ENCODE data around the gene SNURF.

GRCh38 chr15:24957691-24958090, 2.9 kb downstream of the SNURF start:
- no peak for TF ChIP-seq EZH2 (IDR thresholded peaks at IDR 0.05; ENCODE audit: borderline replicate concordance, low read depth, low read length)
- no peak for TF ChIP-seq THRA (IDR thresholded peaks at IDR 0.05)
- no peak for TF ChIP-seq ZNF121 (CRISPR knock-in tag; conservative IDR thresholded peaks at IDR 0.05)
- TF ChIP-seq BHLHE40 (IDR thresholded peaks at IDR 0.05; ENCODE audit: low read length), result no peak
- TF ChIP-seq CTBP1 (IDR thresholded peaks at IDR 0.05; ENCODE audit: borderline replicate concordance), result no peak
- no peak for TF ChIP-seq CBX2 (IDR thresholded peaks at IDR 0.05; ENCODE audit: insufficient read depth, low read length, poor library complexity, severe bottlenecking)
- no peak for TF ChIP-seq ASH1L (IDR thresholded peaks at IDR 0.05; ENCODE audit: borderline replicate concordance, low read depth, partially characterized antibody)
- TF ChIP-seq OTX1 (CRISPR knock-in tag; IDR thresholded peaks at IDR 0.05), result no peak
- no peak for TF ChIP-seq ATF3 (IDR thresholded peaks at IDR 0.05)
- no peak for TF ChIP-seq ATF3 (CRISPR knock-in tag; conservative IDR thresholded peaks at IDR 0.05)
- TF ChIP-seq E2F1 (CRISPR knock-in tag; IDR thresholded peaks at IDR 0.05), result no peak

Measured in K562 (cell line).